HEK293 (cell line): ENCODE results near the gene PRCC.

Source experiments
- SALL2 ChIP-seq: fragments of 450-650 bp; formaldehyde crosslinking; IDR thresholded peaks from 2 replicates; pipeline ENCODE4 v1.5.0; 2017; ENCODE audit warnings: missing biosample characterization, mild to moderate bottlenecking, missing genetic modification characterization, borderline replicate concordance
- TF ChIP-seq, protein P1 (sequence below): fragments of 450-650 bp; formaldehyde crosslinking; IDR thresholded peaks from 2 replicates; pipeline ENCODE4 v1.5.1; 2016; ENCODE audit warnings: missing biosample characterization, missing genetic modification characterization, low read depth
- TF ChIP-seq, protein P2 (sequence below): fragments of 450-650 bp; formaldehyde crosslinking; IDR thresholded peaks from 2 replicates; pipeline ENCODE4 v1.5.1; 2016; ENCODE audit warnings: missing biosample characterization, missing genetic modification characterization

DNA sequence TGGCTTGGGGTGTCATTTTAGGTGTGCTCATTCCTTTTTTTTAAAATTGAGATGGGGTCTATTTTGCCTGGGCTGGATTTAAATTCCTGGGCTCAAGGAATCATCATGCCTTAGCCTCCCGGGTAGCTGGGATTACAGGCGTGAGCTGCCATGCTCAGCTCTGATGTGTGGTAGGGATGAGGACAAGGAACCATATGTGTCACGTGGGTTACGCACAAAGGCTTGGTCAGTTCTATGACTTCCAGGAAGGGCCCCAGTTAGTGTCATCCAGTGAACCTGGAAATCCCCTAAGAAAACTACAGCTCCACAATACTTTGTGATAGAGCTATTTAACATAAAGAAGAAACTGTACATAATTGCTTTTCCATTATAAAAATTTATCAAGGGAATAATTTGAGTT is 45.8 kb upstream of the PRCC start:
- TF ChIP-seq, protein P1, sequence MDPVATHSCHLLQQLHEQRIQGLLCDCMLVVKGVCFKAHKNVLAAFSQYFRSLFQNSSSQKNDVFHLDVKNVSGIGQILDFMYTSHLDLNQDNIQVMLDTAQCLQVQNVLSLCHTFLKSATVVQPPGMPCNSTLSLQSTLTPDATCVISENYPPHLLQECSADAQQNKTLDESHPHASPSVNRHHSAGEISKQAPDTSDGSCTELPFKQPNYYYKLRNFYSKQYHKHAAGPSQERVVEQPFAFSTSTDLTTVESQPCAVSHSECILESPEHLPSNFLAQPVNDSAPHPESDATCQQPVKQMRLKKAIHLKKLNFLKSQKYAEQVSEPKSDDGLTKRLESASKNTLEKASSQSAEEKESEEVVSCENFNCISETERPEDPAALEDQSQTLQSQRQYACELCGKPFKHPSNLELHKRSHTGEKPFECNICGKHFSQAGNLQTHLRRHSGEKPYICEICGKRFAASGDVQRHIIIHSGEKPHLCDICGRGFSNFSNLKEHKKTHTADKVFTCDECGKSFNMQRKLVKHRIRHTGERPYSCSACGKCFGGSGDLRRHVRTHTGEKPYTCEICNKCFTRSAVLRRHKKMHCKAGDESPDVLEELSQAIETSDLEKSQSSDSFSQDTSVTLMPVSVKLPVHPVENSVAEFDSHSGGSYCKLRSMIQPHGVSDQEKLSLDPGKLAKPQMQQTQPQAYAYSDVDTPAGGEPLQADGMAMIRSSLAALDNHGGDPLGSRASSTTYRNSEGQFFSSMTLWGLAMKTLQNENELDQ, result no peak
- TF ChIP-seq, protein P2, sequence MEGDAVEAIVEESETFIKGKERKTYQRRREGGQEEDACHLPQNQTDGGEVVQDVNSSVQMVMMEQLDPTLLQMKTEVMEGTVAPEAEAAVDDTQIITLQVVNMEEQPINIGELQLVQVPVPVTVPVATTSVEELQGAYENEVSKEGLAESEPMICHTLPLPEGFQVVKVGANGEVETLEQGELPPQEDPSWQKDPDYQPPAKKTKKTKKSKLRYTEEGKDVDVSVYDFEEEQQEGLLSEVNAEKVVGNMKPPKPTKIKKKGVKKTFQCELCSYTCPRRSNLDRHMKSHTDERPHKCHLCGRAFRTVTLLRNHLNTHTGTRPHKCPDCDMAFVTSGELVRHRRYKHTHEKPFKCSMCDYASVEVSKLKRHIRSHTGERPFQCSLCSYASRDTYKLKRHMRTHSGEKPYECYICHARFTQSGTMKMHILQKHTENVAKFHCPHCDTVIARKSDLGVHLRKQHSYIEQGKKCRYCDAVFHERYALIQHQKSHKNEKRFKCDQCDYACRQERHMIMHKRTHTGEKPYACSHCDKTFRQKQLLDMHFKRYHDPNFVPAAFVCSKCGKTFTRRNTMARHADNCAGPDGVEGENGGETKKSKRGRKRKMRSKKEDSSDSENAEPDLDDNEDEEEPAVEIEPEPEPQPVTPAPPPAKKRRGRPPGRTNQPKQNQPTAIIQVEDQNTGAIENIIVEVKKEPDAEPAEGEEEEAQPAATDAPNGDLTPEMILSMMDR (tag by site-specific recombination), result no peak
- no peak for TF ChIP-seq SALL2 (tag by site-specific recombination)
